CD4-positive, alpha-beta T cell treated with Interferon gamma for 1 hour (primary cell): ENCODE data around the gene MDP1.
"Not testable (repeated sequence)": the region's sequence is repeated elsewhere in the genome, so short reads cannot be mapped to it uniquely, and the experiment has no call there.

Experiments used
- DNase-seq: peaks from one replicate; pipeline ENCODE4 v3.0.0-alpha.2; 2020

MDP1 gene

DNA sequence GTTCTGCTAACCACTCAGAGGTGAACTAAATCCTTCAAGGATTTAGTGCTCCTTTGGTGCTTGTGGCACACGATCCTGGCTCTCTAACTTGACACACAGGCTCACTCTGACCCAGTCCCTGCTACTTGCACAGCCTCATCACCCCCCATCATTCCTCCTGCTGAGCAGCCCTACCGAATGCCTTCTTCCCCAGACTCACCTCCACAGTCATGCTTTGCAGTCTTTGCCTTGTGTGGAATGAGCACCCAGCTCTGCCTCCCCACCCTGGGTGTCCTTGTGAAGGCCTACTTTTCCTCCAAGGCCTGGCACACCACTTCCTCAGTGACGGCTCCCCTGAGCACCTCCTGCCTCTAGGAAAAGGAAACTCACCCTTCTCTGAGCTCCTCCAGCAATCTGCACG, 34.5 kb upstream of the MDP1 start:
- DNase-seq, result no peak

DNA sequence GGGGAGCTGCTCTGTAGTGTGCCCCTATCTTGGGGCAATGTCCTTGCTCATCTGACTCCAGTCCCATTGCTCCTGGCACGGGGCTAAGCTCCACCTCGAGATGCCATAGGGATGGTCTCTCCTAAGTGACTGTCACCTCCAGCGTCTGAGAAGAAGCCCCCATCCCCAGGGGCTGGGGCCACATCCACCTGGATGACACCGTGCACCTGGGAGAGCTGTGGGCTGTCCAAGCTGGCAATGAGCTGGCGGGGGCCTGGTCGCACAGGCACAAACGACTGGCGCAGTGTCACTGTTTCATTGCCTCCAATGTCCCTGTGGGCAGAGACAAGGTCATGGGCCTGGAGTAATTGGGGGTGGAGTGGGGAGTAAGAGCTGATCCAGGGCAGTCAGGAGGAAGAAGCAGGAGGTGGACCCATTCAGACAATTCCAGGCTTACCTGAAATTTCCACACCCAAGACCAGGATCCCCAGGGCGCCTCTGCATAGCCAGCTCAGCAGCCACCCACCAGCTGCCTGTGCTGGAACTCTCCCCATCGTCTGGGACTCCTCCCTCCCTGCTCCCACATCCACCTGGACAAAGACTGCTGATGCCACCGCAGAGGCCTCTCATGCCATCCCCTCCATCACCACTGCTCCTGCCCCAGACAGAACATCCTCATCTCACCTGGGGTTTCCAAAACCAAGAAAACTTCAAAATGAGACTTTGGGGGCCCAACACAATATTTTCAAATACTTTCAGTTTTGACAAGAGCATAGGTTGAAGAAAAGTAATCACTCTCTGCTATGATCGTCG, 33.6 kb upstream of the MDP1 start:
- no peak for DNase-seq

DNA sequence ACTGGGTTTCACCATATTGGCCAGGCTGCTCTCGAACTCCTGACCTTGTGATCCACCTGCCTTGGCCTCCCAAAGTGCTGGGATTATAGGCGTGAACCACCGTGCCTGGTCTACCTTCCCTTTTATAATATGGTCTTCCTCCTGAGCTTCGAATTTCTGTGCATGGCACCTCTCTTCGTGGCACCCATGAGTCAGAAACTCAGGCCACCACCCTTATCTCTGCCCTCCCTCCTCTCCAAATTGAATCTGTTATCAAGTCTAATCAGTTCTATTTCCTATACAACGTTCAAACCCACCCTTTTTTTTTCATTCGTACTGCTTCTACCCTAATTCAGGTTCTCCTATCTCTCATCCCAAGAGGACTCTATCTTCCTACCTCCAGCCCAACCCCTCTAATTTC, 31.6 kb upstream of the MDP1 start:
- DNase-seq, result no peak

DNA sequence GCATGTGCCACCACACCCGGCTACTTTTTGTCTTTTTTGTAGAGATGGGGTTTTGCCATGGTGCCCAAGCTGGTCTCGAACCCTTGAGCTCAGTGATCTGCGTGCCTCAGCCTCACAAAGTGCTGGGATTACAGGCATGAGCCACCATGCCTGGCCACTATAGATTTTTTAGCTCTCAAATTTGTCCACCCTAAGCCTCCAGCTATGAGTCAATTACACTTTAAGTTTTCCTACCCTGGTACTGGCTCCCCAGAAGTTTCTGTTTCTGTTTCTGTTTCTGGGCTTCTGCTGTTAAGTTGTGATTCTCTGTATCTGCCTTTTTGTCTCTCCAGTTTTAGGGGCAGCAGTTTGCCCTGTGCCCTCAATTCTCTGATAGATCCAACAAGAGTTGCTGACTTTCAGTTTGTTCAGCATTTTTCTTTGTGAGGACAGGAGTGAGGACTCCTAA, 30.9 kb upstream of the MDP1 start:
- DNase-seq, result no peak

DNA sequence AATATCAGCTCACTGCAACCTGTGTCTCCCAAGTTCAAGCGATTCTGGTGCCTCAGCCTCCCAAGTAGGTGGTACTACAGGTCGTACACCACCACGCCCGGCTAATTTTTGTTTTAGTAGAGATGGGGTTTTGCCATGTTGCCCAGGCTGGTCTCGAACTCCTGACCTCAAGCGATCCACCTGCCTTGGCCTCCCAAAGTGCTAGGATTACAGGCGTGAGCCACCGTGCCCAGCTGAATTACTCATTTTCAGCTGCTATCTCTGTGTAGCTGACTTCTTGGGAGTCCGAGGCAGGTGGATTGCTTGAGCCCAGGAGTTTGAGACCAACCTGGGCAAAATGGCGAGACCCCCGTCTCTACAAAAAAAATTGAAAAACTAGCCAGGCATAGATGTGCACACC, 29.5 kb upstream of the MDP1 start:
- DNase-seq, result not testable (repeated sequence)

DNA sequence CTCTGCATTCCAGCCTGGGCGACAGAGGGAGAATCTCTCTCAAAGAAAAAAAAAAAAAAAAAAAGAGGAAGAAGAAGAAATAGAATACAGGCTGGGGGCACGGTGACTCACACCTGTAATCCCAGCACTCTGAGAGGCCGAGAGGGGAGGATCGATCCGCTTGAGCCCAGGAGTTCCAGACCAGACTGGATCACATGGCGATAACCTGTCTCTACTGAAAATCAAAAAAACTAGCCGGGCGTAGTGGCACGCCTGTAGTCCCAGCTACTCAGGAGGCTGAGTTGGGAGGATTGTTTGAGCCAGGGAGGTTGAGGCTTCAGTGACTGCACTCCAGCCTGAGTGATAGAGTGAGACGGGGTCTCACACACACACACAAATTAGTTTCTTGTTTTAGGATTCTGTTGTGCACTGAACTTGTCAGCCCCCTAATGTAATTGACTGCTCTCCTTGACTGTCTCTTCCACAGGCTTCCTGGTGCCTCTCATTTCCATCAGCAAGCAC, 27.5 kb upstream of the MDP1 start:
- peak; percentile 43 for DNase-seq

DNA sequence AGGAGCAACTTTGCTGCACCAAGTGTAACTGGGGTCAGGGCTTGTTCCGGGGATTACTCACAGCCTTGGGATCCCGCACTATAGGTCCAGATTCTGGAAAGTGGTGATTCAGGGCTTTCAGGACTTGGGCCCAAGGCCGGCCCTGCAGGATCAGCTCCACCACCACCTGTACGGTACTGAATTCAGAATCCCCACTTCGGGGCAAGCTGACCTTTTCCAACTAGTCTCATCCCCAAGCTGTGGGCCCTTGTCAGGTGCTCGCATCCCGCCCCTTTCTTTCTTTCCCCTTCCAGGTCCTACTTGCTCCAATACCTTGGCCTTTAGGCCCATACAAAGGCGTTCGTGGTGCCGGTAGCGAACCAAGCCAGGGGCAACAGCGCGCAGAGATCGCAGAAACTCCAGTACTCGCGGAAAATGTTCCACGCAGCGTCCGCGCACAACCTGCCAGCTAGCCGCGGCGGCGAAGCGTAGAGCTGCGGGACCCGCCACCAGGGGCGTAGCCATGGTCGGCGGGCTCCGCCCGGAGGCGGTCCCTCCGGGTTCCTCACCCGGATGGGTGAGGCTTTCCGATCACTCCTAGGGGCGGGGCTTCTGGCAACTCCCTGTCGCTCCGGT, 26.1 kb upstream of the MDP1 start:
- peak; percentile 93 for DNase-seq

DNA sequence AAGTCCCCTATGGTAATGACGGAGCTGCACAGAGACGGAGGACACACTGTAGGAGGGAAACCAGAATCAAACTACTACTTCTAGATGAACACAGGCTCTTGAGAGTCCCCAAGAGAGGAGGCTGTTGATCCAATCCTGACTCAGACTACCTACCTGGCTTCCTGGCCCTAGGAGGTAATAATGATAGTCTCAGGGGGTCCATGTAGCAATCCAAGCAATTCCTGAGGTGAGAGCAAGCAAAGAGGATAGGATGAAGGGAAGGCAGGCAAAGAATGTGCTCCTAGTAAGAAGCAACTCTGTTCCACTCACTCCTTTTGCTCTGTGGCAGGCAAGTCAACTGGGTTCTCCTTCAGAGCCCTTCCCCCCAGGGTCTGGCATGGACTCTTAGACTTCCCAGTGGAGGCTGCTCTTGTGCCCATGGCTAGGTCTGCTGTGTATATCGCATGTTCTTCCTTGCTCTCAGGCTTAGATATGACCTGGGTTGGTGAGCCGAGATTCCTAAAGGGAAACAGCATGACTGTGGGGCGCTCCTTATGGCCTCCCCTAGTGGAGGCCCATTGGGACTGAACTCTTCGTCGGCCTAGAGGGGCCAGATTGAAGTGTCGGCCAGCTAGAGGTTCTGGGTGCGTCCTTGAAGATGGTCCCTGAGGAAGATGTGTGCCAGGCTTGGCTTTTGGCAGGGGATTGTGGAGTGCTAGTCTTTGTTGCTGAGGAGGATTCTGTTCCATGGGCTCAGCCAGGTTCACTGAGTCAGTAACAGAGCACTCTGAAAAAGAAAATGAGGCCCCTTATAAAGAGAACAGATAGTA, 24.4 kb upstream of the MDP1 start:
- no peak for DNase-seq

DNA sequence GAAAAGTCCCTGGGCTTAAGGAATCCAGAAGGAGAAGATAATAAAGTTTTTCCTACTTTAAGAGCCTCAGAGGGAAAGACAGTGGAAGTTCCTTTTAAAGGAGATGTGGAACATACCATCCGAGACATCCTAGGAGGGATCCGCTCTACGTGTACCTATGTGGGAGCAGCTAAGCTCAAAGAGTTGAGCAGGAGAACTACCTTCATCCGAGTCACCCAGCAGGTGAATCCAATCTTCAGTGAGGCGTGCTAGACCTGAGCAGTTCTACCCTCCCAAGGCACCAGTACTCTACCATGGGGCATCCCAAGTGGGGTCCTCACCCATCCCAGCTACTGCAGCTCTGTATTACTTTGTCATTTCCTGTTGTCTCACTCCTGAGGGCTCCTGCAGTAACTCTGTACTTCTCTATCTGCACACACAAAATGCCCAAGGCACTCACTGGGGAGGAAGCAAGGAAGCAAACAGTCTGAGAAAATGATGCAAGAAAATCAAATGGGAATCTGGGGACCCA, 22.7 kb upstream of the MDP1 start:
- no peak for DNase-seq

DNA sequence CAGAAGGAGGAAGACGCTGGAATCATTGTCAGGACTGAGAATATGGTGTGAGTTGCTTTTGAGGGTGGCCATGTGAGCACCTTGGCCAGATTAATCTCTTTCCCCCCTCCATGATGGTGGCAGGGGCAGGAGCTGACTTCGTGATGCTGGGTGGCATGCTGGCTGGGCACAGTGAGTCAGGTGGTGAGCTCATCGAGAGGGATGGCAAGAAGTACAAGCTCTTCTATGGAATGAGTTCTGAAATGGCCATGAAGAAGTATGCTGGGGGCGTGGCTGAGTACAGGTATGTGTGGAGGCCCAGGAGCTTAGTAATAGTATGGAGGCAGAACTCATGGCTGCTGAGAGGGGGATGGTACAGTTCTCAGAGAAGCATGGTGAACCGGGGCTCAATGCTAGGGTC, 22.3 kb upstream of the MDP1 start:
- DNase-seq, result no peak

DNA sequence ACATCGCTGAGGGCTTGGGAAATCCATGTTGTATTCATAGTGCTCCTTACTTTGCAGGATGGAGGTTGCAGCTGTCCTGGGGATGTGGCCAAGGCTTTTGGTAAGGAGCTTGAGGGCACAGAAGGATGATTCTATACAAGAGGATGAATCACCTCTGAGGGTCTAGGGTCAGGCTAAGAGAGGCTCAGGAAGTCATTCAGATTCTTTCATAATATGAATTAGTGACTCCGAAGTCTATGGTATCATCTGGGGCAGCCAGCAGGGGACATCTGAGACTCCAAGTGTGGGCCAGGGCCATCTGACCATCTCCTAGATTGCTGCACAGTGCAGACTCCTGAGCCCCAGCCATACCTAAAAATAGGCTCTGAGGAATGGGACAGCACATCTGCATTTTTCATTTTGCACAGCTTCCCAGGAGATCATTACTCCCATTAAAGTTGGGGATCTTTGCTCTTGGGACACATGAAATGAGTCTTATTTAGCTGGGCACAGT, 21.6 kb upstream of the MDP1 start:
- no peak for DNase-seq

DNA sequence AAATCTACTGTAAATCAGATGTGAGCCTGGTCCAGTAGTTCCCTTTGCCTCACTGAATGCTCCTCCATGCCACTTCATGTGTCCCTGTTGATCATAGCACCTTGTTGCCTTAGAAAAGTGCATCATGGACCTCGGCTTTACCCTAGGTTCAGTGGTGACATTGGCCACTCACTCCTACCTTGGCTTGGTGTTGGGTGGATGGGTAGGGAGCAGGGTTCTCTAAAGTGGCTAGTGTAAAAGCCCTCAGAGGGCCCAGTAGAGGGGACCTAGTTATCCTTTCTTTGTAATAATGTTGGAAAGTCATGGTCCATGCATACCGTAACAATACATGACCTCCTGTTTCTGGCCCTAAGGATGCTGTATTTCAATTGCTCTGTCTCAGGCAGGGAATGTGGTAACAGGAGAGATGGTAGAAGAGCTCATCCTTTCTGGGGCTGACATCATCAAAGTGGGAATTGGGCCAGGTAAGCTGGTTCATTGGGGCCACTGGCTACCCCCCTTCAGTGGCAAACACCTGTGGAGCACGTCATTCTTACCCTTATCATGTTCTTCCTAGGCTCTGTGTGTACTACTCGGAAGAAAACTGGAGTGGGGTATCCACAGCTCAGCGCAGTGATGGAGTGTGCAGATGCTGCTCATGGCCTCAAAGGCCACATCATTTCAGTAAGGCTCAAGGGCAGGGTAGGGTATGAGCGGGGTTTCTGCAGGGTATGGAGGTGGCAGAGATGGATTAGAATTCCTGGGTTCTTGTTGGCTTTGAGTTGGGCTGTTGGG, 21.0 kb upstream of the MDP1 start:
- no peak for DNase-seq

DNA sequence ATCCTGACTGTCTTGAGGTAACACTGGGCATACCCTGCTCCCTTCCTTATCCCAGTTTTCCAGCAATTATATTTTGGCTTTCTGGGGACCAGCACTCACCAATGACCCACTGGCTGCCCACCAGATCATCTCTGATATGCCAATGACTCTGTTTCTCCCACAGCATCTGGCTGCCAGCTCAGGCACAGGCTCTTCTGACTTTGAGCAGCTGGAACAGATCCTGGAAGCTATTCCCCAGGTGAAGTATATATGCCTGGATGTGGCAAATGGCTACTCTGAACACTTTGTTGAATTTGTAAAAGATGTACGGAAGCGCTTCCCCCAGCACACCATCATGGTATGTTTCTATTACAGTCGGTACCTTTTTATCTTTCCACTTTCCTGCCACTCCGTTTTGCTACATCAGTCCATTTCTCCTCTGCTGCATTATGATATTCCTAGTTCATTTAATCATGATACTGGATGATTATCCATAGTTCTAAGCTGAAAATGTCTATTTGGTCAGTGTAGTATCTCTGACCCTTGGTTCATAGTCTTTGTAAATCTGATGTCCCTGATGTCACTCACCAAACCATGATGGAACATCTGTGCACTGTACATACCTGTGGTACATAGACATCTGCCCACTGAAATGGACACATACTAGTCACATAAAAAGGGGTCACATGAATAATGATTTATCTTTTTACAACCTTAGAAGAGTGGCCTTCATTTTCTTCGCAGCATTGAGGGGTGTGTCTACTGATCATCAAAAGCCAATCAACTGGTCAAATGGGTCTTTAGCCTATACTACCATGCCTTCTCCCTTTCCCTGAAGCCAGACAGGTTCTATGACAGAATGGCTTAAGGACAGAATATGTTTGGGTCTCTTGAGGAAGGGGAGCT, 20.2 kb upstream of the MDP1 start:
- no peak for DNase-seq

DNA sequence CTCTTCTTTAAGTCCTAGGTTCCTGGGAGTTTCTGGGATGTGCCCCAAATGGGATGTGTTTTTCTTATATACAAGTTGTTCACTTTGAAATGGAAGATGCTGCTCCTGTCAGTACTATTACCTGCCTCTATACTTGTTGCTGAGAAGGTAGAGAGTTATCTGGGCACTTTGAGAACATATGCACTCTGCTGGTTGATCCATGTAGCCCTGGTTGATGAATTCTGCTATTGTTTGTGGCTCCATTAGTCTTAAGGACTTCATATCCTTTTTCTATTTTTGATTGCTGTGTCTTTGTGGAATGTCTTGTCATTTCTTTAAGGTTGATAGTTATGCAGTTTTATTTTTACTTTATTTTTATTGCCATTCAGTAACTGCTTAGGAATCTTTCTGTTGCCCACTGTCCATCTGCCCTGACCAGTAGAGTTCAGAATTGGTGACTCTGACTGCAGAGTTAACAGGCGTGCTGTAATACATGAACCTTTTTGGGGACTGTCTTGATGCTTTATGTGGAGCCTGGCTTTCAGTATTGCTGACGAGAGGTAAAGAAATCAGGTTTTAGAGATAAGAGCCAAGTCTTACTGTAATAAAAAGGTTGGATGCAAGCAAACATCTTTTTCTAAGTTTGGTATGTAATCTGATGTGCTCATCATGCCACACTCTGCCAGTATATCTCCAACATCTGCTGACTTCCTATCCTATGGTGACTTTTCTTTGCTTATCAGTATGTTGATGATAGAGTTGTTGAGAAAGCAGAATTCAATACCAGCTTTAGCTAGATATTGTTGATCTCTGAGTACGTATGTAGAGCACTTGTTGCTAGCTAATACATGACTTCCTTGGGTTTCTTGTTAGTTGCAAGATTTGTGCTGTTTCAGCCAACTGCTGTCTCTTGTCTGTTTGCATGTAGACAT, 18.5 kb upstream of the MDP1 start:
- DNase-seq, result no peak

DNA sequence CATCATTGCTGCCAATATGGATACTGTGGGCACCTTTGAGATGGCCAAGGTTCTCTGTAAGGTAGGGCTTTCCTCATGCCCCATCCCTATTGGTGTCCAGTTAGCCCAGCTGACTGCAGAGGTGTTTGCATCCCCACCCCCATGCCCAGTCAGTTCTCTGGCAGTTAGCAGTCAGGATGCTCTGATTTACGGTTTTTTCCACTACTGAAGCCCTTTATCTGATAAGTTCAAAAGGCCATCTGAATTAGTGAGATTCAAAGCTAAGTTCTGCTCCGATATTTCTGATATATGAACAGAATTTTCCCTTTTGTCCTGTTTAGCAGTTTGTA, 17.6 kb upstream of the MDP1 start:
- no peak for DNase-seq

DNA sequence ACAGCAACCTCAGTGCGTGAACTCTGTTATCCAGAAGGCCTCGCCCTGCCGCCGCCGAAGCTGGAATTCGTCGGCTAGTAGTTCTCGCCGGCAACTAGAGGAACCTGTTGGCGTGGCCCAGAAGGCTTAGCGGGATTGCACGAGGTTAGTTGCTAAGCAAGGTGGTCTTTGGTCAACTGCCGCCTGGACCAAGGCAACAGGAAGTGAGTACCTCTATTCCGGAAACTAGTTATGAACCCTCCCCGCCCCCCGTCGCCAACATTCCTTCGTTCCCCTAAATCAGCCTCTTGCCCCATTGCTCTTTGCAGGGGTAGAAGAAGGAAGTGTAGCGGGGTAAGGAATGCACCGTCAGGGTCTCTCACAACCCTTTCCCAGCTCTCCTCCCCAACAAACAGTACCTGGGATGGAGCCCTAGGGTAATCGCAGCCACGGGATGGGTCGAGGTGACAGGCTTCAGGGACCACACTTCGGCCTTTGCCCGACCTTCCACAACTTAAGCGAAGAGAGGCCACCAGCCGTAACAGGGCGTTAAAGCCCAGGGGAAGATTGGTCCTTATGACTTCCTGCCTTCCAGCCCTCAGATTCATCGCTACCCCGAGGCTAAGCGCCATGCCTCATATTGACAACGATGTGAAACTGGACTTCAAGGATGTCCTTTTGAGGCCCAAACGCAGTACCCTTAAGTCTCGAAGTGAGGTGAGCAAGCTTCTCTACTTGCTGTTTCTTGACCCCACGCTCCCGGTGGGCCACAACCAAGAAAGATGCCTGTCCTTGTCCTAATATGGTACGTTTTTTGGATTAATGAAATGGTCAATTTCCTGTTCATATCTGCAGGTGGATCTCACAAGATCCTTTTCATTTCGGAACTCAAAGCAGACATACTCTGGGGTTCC, 17.0 kb upstream of the MDP1 start, which contains the start of gene GMPR2:
TSS of gene GMPR2 (plus strand) at position 285 of the 893 bp plus-strand sequence. CDS start at position 610, 325 bp downstream.
- DNase-seq, result no peak

DNA sequence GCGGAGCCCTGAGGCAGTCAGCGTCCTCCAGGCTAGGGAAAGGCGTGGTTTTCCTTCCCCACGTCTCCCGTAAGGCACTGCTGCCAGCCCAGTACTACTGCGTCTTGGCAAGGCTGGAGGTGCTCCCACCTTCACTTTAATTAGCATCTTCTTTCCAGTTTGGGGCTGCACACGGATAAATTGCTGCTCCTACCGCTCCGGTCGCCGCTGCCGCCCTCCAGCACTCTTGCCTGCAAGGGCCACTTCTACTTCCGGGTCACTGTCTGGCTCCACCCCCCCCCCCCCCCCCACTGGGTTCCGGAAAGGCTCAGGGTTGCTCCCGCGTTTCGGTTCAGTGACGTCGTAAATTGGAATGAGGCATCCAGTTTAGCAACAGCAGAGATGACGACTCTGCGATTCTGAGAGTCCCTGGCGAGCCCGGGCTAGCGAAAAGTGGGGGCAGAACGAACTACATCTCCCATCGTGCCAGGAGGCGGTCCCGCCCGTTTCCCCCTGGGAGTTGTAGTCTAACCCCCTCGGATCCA, 16.3 kb upstream of the MDP1 start, which contains the start of gene NEDD8:
TSS of gene NEDD8 (minus strand) at position 247 of the 524 bp plus-strand sequence. CDS start at position 147, 100 bp downstream.
- DNase-seq, result peak; percentile 88

DNA sequence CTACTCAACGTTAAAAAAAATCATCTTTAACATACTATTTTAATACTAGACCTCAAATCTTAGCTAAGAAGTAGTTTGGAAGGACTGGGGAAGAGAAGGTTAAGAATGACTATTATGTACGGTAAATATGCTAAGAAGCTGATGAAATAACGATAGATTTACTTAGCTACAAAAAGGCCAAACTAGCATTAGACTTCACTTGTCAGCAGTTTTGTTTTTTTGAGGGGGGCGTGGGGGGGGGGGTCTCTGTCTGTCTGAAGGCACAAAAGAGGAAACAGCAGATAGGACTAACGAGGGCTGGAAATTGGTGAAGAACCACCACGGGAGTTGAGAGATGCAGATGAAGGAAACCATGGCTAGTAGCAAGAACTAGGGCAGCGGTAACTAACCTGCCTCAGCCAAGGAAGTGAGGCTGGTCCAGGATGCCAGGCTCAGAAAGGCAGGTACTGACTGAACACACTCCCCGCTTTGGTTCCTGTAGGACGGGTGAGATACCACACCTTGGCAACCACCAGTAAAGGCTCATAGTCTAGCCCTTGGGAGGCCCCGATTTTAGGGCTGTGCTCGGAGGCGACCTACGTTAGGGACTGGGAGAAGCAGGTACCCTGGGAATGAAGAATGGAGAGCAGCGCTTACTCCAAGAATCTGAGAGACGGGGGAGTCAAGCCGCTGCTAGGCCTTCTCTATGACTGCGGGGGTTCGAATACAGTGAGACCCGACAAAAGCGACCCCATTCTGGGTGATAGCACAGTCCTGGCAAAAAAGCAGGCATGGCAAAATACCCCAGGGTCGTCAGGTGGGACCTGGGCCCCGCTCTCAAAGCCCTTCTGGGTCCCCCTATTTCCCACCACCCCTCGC, 15.6 kb upstream of the MDP1 start:
- no peak for DNase-seq
